NCI-H128 (cell line): Measurements from ENCODE around the gene MAP4K2.
A peak's percentile ranks its signal among the peaks of the same experiment; 100 is the strongest.

Experiments used
- DNase-seq: peaks from one replicate; lab custom pipeline; 2025; ENCODE audit not compliant: unreplicated experiment; lab: John Stamatoyannopoulos, UW

MAP4K2 gene

GRCh38 chr11:64755681-64756361 is 47.2 kb downstream of the MAP4K2 start:
- DNase-seq = no peak

GRCh38 chr11:64754919-64755662 is 47.9 kb downstream of the MAP4K2 start:
- no peak for DNase-seq

DNA sequence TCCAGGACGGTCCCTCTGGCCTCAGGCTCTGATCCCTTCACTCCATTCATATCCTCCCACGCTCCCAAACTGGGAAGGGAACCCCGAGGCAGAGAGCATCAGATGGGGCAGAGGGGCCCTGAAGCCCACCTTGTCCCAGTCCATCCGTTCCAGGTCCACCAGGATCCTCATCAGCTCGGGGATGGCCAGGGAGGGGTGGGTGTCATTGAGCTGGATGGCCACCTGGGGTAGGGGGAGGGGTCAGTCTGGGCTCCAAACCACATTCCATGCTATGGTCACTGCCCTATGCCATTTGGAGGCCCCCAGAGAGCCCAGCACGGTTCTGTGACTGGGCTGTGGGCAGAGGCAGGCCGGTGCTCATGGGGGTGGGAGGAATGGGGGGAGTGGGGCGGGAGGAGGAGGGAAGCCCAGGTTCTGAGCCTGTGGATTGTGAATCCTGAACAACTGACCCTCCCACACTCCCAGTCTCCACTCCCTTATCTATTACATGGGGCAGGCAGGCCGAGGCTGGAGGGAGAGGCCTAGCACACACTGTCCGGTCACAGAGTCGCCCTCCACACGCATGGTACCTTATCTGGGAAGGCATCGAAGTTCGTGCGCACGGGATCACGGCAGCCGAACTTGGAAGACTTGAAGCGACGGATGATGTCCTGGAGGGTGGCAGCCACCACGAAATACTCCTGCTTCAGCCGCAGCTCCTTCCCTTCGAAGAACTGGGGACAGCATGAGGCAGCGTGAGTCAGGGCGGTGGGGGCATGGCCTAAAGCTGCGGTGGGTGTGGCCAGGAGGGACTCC is 48.7 kb downstream of the MAP4K2 start:
- DNase-seq = no peak

DNA sequence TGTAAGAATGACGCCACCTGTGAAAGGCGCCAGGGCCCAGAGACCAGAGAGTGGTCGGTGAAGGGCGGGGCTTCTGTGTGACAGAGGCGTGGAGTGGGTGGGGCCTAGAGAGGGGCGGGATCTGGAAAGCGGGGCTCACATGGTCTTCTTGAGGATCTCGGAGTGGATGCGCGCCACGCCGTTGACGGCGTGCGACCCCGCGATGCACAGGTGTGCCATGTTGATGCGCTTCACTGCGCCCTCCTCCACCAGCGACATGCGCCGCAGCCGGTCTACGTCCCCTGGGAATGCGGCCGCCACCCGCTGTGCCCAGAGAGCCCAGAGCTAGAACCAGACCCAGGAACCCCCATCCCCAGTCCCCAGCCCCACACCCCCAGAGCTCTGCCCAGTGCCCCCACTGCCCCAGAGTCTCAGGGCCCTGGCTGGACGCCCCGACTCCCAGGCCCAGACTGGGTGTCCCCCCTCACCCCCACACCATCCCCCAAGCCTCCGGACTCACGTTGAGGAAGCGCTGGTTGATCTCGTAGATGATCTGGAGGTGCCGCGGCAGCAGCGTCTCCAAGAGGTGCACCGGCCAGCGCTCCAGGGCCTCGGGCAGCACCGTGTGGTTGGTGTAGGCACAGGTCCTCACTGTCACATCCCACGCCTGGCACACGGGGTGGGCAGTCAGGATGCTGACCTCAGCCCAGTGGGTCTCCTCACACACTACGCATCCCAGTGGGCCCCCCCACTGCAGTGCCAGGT is 49.5 kb downstream of the MAP4K2 start:
- DNase-seq = no peak

- DNase-seq = no peak
Observed at GRCh38 chr11:64753019-64753379, 50.0 kb downstream of the MAP4K2 start.

- DNase-seq = no peak
Observed at GRCh38 chr11:64752175-64752970, 50.6 kb downstream of the MAP4K2 start.

DNA sequence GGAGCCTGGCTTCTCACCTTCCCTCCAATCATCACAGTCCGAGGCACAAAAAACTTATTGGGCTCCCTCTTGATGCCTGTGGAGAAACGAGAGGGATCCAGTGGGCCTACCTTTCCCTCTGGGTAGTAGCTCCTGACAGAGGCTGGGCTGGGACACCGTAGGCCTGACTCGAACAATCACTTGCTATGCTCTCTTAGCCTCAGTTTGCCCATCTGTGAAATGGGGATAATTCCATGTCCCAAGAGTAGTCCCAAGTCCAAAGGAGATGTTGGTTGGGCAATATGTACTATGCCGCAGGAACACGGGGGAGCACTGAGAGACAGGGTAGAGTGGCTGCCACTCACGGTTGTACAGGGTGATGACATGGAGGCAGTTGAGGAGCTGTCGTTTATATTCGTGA is 51.4 kb downstream of the MAP4K2 start:
- DNase-seq = no peak

- no peak for DNase-seq
Observed at GRCh38 chr11:64751136-64751535, 51.9 kb downstream of the MAP4K2 start.

DNA sequence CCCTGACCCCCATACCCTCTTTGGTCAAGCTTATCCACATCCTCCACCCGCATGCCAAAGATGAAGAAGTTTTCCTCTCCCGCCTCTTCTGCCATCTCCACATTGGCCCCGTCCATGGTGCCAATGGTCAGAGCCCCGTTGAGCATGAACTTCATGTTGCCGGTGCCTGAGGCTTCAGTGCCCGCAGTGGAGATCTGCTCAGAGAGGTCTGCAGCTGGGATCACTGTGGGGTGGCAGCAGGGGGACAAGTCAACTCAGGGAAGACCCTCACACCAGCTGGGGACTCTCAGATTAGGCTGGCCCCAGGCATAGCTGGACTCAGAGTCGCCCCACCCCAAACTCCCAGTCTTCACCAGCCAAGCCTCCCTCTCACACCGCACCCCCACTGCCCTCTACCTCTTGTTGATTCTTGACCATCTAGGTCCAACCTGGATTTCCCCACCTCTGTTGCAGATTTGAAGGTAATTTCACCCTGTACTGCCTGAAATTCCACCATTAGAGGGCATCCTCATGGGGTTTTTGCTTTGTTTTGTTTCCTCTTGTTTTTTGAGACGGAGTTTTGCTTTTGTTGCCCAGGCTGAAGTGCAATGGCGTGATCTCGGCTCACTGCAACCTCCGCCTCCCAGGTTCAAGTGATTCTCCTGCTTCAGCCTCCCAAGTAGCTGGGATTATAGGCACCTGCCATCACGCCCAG is 52.5 kb downstream of the MAP4K2 start:
- no peak for DNase-seq

- no peak for DNase-seq
Observed at GRCh38 chr11:64747961-64748665, 54.9 kb downstream of the MAP4K2 start.

DNA sequence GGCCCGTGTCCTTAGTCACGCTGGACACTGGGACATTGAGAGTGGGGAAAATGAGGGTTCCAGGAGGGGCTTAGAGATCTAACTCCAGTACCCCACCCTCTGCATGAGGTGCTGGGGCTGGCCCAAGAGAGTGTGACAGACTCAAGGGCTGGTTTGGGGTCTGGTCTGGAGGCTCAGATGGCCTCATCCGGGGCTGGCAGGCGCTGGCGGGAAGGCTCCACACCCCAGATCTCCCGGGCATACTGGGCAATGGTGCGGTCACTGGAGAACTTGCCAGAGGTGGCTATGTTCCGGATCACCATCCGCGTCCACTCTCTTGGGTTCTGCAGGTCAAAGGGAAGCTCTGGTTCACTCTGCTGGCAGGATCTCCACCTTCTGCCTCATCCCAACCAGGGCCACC is 56.5 kb downstream of the MAP4K2 start:
- no peak for DNase-seq

GRCh38 chr11:64745521-64746328 is 57.3 kb downstream of the MAP4K2 start:
- no peak for DNase-seq

DNA sequence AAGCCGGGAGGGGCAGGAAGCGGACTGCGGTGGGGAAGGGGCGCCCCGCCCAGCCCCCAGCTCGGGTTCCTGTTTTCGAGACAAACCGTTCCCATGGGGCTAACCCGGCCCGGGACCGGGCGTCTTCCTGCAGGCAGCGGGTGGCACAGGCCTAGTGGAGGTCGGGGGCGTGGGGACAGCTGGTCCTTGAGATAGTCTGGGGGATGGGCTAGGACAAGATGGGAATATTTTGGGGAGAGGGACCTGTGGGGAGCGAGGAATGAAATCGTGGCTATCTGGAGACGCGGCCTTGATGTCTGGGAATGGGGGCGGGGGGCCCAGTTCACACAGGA is 57.9 kb downstream of the MAP4K2 start:
- DNase-seq = no peak

- no peak for DNase-seq
Observed at GRCh38 chr11:64744544-64745188, 58.3 kb downstream of the MAP4K2 start.

GRCh38 chr11:64743591-64744543 is 59.1 kb downstream of the MAP4K2 start, which contains the start of gene RASGRP2:
Gene RASGRP2, minus strand, starts transcription at chr11:64744142. Its CDS starts 1,276 bp downstream, at chr11:64742866.
- DNase-seq = no peak

DNA sequence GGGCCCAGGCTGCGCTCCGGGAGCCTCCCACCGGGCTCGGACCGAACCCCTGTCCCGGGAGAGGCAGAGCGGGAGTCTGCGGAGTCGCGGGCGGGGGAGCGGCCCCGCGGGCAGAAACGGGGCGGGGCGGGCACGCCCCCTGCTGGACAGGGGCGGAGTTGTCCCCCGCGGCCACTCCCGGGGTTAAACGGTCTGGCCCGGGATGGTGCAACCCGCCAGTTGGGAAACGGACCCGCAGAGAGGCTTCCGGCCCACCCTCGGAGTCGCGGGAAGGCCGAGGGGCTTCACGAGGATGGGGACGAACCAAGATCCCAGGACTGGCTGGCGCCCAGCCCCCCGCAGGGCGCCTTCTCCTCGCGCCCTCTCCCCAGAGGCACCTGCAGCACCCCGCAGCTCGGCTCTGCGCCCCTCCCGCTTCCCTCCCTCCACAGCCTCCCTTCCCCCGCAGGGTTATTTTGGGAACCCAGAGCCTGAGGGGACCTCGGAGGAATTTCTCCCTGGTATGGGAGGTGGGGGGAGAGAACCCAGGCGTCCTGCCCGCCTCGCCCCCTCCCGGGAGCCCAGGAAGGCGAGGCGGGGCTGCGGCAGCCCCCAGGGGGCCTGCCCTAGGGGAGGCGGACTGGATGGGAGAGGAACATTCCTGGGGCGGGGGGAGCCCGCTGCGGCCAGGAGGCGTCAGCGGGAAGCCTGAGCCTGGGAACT is 60.0 kb downstream of the MAP4K2 start:
- peak; percentile 27 for DNase-seq
